ENCODE results near the gene PSORS1C1.

DNA sequence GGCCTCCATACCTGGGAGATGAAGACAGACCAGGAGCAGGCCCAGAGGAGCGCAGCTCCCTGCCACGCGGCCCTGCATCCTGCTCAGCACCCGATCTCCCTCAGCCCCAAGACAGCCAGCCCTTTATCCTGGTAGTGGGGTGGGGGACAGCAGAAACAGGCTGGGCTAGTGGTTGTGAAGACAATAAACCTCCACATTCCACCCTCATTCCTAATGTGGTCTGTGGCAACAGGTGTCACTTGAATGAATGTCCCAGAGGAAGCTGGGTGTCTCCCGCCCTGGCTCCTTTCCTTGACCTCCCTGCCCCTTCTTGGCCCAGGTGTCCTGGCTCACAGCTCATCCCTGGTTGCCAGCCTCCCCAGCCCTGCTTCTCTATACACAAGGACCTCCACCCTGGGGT, 2.1 kb upstream of the PSORS1C1 start, which contains the start of gene C6orf15:
- TF ChIP-seq, protein P1, sequence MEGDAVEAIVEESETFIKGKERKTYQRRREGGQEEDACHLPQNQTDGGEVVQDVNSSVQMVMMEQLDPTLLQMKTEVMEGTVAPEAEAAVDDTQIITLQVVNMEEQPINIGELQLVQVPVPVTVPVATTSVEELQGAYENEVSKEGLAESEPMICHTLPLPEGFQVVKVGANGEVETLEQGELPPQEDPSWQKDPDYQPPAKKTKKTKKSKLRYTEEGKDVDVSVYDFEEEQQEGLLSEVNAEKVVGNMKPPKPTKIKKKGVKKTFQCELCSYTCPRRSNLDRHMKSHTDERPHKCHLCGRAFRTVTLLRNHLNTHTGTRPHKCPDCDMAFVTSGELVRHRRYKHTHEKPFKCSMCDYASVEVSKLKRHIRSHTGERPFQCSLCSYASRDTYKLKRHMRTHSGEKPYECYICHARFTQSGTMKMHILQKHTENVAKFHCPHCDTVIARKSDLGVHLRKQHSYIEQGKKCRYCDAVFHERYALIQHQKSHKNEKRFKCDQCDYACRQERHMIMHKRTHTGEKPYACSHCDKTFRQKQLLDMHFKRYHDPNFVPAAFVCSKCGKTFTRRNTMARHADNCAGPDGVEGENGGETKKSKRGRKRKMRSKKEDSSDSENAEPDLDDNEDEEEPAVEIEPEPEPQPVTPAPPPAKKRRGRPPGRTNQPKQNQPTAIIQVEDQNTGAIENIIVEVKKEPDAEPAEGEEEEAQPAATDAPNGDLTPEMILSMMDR (conservative IDR thresholded peaks at IDR 0.05 in 1 of 2, IDR thresholded peaks at IDR 0.05 in 1 of 2; ENCODE audit: low read depth in 1 of 2, low read length in 2 of 2), result no peak
- TF ChIP-seq EZH2 (IDR thresholded peaks at IDR 0.05; ENCODE audit: low read length, missing control alignments), result no peak
